SK-N-MC (cell line): ENCODE data around the gene HTR2B.

Experiments
- EZH2 ChIP-seq: fragments of 200-600 bp; sonication (generic); IDR thresholded peaks from one replicate; pipeline ENCODE4 v1.6.1; 2017; ENCODE audit warnings: antibody characterized with exemption
- POLR2AphosphoS5 ChIP-seq: IDR thresholded peaks from 2 replicates; pipeline ENCODE4 v1.6.1; 2012; ENCODE audit warnings: mild to moderate bottlenecking, low read depth, low read length, borderline replicate concordance

DNA sequence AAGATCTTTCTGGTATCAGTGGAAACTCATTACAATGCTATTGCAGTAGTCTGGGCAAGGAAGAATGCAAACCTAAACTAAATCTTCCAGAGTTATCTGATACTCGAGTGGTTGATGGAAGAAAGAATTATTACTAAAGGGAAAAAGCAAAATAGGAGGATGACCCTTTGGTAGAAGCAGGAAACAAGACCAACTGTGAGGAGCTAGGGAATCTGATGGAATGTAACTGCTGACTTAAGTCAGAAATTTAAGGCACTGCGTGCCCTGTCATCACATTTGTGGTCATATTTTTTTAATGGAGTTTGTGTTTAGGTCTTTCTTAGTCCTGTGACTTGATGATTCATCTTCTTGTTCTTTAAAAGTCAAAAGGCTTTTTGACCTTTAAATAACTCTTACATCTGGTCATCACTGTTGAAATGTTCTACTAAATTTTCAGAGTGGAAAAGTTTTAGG, 37.1 kb upstream of the HTR2B start:
- TF ChIP-seq EZH2: no peak
- no peak for TF ChIP-seq POLR2AphosphoS5
